ENCODE data around the gene PRORP. TPM values are rescaled to one million over a fixed set of nuclear protein-coding genes. Genes with fewer than 3 reads are reported as not detected.

The PRORP gene
- total RNA-seq, 2 experiments from 2014 or later = 27.0 to 32.0 TPM

DNA sequence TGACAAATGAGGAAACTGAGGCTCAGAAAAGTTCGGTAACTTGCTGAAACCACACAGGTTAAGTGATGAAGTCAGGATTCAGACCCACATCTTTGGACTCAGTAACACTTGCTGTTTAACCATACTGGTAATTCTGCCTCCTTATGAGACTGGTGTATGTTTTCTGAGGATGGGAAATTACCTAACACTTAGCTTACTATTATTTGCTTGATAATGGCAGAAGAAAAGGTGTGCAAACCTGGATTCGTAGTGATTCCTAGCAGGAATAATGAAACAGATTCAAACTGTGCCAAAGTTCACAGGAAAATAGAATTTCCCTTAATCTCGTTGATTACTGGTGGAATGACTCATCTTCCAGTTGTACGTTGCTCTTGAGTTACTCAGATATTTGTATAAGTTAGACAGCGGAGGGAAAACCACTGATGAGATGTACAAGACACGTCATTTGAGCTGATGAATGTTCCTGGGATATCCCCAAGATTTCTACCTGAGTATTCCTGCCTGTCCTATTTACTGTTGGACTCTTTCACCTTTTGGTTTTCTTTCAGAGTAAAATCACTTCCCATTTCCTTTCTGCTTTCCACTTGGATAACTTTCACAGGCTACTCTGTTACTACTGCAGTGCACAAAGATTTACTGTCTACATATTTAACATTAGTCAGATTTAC, 37.5 kb downstream of the PRORP start:
- Mint-ChIP-seq H3K27me3 (no peaks in the 10 kb centered on the region), H3K4me1 (ENCODE audit: low read depth) (peaks cover 52% of the 10 kb centered on the region), H3K36me3 (ENCODE audit: low read depth) (peaks cover 56% of the 10 kb centered on the region), H3K4me3 (no peak overlapping the region), H3K27ac (peak overlapping the region; percentile 20), H3K9me3 (no peaks in the 10 kb centered on the region)
- Histone ChIP-seq H3K36me3 (ENCODE audit: insufficient read depth, low read length) (peaks cover 15% of the 10 kb centered on the region), H3K27ac (ENCODE audit: low read depth in 1 of 2, low read length in 2 of 2) (peak overlapping the region in 1 of 2 donors; percentile 5), H3K4me3 (ENCODE audit: low read length) (no peak overlapping the region), H3K9me3 (ENCODE audit: control insufficient read depth in 1 of 2, insufficient read depth in 1 of 2, low read length in 2 of 2) (no peaks in the 10 kb centered on the region), H3K27me3 (ENCODE audit: control insufficient read depth in 1 of 2, insufficient read depth in 2 of 2, low read length in 2 of 2) (no peaks in the 10 kb centered on the region), H3K4me1 (ENCODE audit: insufficient read depth, low read length) (peaks cover 8% of the 10 kb centered on the region)
- intact Hi-C loops (cut with DNase I, micrococcal nuclease) = loop anchor here in 1 of 2 experiments (5.0 kb wide), 1 partner anchor 42 kb away; no protein-coding TSS in a partner anchor
- TF ChIP-seq, protein P1, sequence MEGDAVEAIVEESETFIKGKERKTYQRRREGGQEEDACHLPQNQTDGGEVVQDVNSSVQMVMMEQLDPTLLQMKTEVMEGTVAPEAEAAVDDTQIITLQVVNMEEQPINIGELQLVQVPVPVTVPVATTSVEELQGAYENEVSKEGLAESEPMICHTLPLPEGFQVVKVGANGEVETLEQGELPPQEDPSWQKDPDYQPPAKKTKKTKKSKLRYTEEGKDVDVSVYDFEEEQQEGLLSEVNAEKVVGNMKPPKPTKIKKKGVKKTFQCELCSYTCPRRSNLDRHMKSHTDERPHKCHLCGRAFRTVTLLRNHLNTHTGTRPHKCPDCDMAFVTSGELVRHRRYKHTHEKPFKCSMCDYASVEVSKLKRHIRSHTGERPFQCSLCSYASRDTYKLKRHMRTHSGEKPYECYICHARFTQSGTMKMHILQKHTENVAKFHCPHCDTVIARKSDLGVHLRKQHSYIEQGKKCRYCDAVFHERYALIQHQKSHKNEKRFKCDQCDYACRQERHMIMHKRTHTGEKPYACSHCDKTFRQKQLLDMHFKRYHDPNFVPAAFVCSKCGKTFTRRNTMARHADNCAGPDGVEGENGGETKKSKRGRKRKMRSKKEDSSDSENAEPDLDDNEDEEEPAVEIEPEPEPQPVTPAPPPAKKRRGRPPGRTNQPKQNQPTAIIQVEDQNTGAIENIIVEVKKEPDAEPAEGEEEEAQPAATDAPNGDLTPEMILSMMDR (IDR thresholded peaks at IDR 0.05) = no peak
- ATAC-seq (ENCODE audit: poor library complexity) = no peak
- peak in 2 of 14 experiments; percentile 33 to 45 for DNase-seq
- CTCF ChIA-PET = no interaction called here
- POLR2A ChIA-PET = interaction anchor here (0.8 kb wide), 1 partner anchor 177 kb away, joined by 3 read pairs; the partner anchor contains the start of gene SRP54

DNA sequence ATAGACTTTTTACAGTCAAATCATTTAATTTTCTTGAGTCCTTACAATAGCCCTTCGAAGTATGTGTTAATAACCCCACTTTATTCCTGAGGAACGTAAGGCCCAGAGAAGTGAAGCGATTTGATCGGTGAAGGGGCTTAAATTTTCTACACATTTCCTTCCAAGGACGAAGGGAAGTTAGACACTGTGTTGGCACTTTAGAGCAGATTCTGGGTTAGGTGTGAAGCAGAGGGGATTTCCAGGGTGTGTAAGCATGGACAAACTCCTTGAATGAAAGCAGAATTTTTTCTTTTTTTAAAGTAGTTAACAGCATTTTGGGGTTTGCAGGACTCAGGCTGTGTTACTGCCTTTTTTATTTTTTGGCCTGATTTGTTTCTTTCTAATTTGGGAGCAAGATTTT, 38.9 kb downstream of the PRORP start:
- ChIA-PET CTCF (no interaction called here), POLR2A (interaction anchor here (1.3 kb wide), 1 partner anchor 125 kb away, joined by 4 read pairs; no protein-coding TSS in a partner anchor)
- H3K27me3 ChIP-seq (ENCODE audit: control insufficient read depth in 1 of 2, insufficient read depth in 2 of 2, low read length in 2 of 2) = no peaks in the 10 kb centered on the region
- DNase-seq = peak in 4 of 14 experiments; percentile 8 to 73 (median 62)
- Mint-ChIP-seq H3K4me3 (no peak overlapping the region), H3K9me3 (no peaks in the 10 kb centered on the region), H3K4me1 (ENCODE audit: low read depth) (peaks cover 40% of the 10 kb centered on the region), H3K27ac (no peak overlapping the region), H3K36me3 (ENCODE audit: low read depth) (peaks cover 63% of the 10 kb centered on the region), H3K27me3 (no peaks in the 10 kb centered on the region)
- TF ChIP-seq, protein P1 (IDR thresholded peaks at IDR 0.05) = no peak
- peaks cover 3% of the 10 kb centered on the region for H3K4me1 ChIP-seq (ENCODE audit: insufficient read depth, low read length)
- peak; percentile 34 for ATAC-seq (ENCODE audit: poor library complexity)
- H3K27ac ChIP-seq (ENCODE audit: low read depth in 1 of 2, low read length in 2 of 2) = no peak overlapping the region
- peaks cover 18% of the 10 kb centered on the region for H3K36me3 ChIP-seq (ENCODE audit: insufficient read depth, low read length)
- H3K4me3 ChIP-seq (ENCODE audit: low read length) = no peak overlapping the region
- no peaks in the 10 kb centered on the region for H3K9me3 ChIP-seq (ENCODE audit: control insufficient read depth in 1 of 2, insufficient read depth in 1 of 2, low read length in 2 of 2)
- intact Hi-C loops (cut with DNase I, micrococcal nuclease) = loop anchor here in 1 of 2 experiments (5.0 kb wide), 1 partner anchor 41 kb away; no protein-coding TSS in a partner anchor

DNA sequence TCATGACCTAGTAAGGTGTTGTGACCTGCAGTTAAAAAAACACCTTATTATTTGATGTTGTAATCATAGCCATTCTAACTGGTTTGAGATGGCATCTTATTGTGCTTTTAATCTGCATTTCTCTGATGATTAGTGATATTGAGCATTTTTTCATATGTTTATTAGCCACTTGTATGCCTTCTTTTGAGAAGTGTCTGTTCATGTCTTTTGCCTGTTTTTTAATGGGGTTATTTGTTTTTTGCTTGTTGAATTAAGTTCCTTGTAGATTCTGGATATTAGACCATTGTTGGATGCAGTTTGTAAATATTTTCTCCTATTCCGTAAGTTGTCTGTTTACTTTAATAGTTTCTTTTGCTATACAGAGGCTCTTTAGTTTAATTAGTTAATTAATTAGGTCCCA, 41.0 kb downstream of the PRORP start:
- Mint-ChIP-seq H3K9me3 (no peaks in the 10 kb centered on the region), H3K4me1 (ENCODE audit: low read depth) (peaks cover 31% of the 10 kb centered on the region), H3K27ac (no peak overlapping the region), H3K27me3 (no peaks in the 10 kb centered on the region), H3K36me3 (ENCODE audit: low read depth) (peaks cover 77% of the 10 kb centered on the region), H3K4me3 (no peak overlapping the region)
- ChIA-PET POLR2A (no interaction called here), CTCF (no interaction called here)
- H3K27ac ChIP-seq (ENCODE audit: low read depth in 1 of 2, low read length in 2 of 2) = no peak overlapping the region
- TF ChIP-seq, protein P1 (IDR thresholded peaks at IDR 0.05) = no peak
- no peaks in the 10 kb centered on the region for H3K9me3 ChIP-seq (ENCODE audit: control insufficient read depth in 1 of 2, insufficient read depth in 1 of 2, low read length in 2 of 2)
- ATAC-seq (ENCODE audit: poor library complexity) (no peak), DNase-seq (no peak)
- peaks cover 3% of the 10 kb centered on the region for H3K4me1 ChIP-seq (ENCODE audit: insufficient read depth, low read length)
- H3K4me3 ChIP-seq (ENCODE audit: low read length) = no peak overlapping the region
- peaks cover 26% of the 10 kb centered on the region for H3K36me3 ChIP-seq (ENCODE audit: insufficient read depth, low read length)
- H3K27me3 ChIP-seq (ENCODE audit: control insufficient read depth in 1 of 2, insufficient read depth in 2 of 2, low read length in 2 of 2) = no peaks in the 10 kb centered on the region
- intact Hi-C loops (cut with DNase I, micrococcal nuclease) = loop anchor here in 1 of 2 experiments (5.0 kb wide), 1 partner anchor 39 kb away; no protein-coding TSS in a partner anchor
